Transverse colon (tissue), 4 donors: ENCODE results near the gene ZNF865.

Experiments
- POLR2A ChIP-seq: fragments of 450-650 bp; IDR thresholded peaks from one replicate; pipeline ENCODE4 v1.6.1; 2016; ENCODE audit warnings: antibody characterized with exemption, mild to moderate bottlenecking, moderate library complexity
- POLR2AphosphoS5 ChIP-seq, 3 donors: sonication (generic); formaldehyde crosslinking; IDR thresholded peaks; one replicate each; pipeline ENCODE4 v1.6.1; 2016; ENCODE audit warnings: antibody characterized with exemption in 3 of 3
- TF ChIP-seq, protein P1 (sequence below), 5 experiments: fragments of 200-600 bp in 3 of 5; fragments of 450-650 bp in 2 of 5; sonication (generic) in 3 of 5; IDR thresholded peaks; 1 replicate in 2 of 5; 2 replicates in 3 of 5; pipeline ENCODE4 v1.5.1; 2016 to 2017; ENCODE audit warnings: antibody characterized with exemption in 5 of 5, inconsistent platforms in 3 of 5, mild to moderate bottlenecking in 2 of 5, moderate library complexity in 1 of 5

DNA sequence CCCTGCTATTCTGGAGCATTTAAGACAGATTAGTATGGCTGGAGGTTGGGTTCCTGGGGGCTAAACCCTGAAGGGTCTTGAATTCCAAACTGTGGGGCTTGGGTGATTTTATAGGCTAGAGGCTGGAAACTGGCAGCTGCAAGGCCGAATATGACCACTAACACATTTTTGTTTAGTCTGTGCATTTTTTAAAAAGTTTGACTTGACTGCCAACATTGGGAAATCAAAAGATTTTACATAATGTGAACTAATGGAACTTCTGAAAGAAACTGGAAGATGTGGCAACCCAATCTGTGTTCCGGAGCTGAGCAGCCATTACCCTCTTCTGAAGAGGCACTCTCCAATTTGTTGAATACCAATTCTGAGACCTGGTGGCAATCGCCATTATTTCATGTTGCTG is 13.8 kb downstream of the ZNF865 start:
- TF ChIP-seq POLR2A (no peak), POLR2AphosphoS5 (IDR thresholded peaks at IDR 0.05) (no peak)
- TF ChIP-seq, protein P1, sequence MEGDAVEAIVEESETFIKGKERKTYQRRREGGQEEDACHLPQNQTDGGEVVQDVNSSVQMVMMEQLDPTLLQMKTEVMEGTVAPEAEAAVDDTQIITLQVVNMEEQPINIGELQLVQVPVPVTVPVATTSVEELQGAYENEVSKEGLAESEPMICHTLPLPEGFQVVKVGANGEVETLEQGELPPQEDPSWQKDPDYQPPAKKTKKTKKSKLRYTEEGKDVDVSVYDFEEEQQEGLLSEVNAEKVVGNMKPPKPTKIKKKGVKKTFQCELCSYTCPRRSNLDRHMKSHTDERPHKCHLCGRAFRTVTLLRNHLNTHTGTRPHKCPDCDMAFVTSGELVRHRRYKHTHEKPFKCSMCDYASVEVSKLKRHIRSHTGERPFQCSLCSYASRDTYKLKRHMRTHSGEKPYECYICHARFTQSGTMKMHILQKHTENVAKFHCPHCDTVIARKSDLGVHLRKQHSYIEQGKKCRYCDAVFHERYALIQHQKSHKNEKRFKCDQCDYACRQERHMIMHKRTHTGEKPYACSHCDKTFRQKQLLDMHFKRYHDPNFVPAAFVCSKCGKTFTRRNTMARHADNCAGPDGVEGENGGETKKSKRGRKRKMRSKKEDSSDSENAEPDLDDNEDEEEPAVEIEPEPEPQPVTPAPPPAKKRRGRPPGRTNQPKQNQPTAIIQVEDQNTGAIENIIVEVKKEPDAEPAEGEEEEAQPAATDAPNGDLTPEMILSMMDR (IDR thresholded peaks at IDR 0.05), result no peak
